ENCODE measurements around the gene CEP112.

- TF ChIP-seq POLR2A (IDR thresholded peaks at IDR 0.05; ENCODE audit: low read length): no peak
- TF ChIP-seq GATA1 (IDR thresholded peaks at IDR 0.05; ENCODE audit: low read depth, low read length): no peak
Observed at GRCh38 chr17:65910836-65911235, 281.1 kb downstream of the CEP112 start.

All from erythroblast (primary cell).